ENCODE measurements around the gene F13B.
"Not testable (repeated sequence)": the region's sequence is repeated elsewhere in the genome, so short reads cannot be mapped to it uniquely, and the experiment has no call there.

F13B gene

GRCh38 chr1:197042676-197043341, 24.3 kb downstream of the F13B start:
- no peak for DNase-seq

- DNase-seq = no peak
These were observed 25.3 kb downstream of the F13B start for GRCh38 chr1:197041486-197042353.

- DNase-seq = no peak
These were observed 30.2 kb downstream of the F13B start for GRCh38 chr1:197036861-197037260.

GRCh38 chr1:197034631-197035339, 32.3 kb downstream of the F13B start:
- DNase-seq = peak in 1 of 2 experiments; percentile 47

- no peak for DNase-seq
These were observed 37.3 kb downstream of the F13B start for GRCh38 chr1:197029749-197030148.

- no peak for DNase-seq
These were observed 39.7 kb downstream of the F13B start for GRCh38 chr1:197027359-197027758.

GRCh38 chr1:197024460-197024859, 42.6 kb downstream of the F13B start:
- no peak for DNase-seq

GRCh38 chr1:197021716-197022115, 45.3 kb downstream of the F13B start:
- DNase-seq = no peak

GRCh38 chr1:197017558-197018146, 49.4 kb downstream of the F13B start:
- DNase-seq = no peak

- DNase-seq = no peak
These were observed 50.3 kb downstream of the F13B start for GRCh38 chr1:197016751-197017150.

GRCh38 chr1:197013234-197013633, 53.8 kb downstream of the F13B start:
- DNase-seq = no peak

- no peak for DNase-seq
These were observed 55.4 kb downstream of the F13B start for GRCh38 chr1:197011614-197012013.

GRCh38 chr1:197008861-197009260, 58.2 kb downstream of the F13B start:
- no peak for DNase-seq

GRCh38 chr1:197003132-197003531, 63.9 kb downstream of the F13B start:
- DNase-seq = no peak

GRCh38 chr1:197001828-197002227, 65.2 kb downstream of the F13B start:
- no peak for DNase-seq

- no peak for DNase-seq
These were observed 69.6 kb downstream of the F13B start for GRCh38 chr1:196997423-196997822.

GRCh38 chr1:196993916-196994315, 73.1 kb downstream of the F13B start:
- no peak for DNase-seq

- not testable (repeated sequence) for DNase-seq
These were observed 75.0 kb downstream of the F13B start for GRCh38 chr1:196991919-196992651.
